HT1080 (cell line): ENCODE data around the gene CHEK1. TPM values are rescaled to one million over a fixed set of nuclear protein-coding genes. Genes with fewer than 3 reads are reported as not detected.
A peak's percentile ranks its signal among the peaks of the same experiment; 100 is the strongest.
"Not testable (repeated sequence)": the region's sequence is repeated elsewhere in the genome, so short reads cannot be mapped to it uniquely, and the experiment has no call there.

Experiments used
- DNase-seq: peaks from one replicate; pipeline ENCODE4 v3.0.0-alpha.2; 2015; ENCODE audit warnings: low read depth
- small RNA-seq: library from RNA; depleted of rRNA; stranded (forward); fragments of <200 nt; gene quantifications from one replicate; pipeline ENCODE3, GENCODE V24; 2014
- total RNA-seq: library from RNA; depleted of rRNA; stranded (reverse); fragments of >200 nt; shearing (Covaris generic); gene quantifications from 2 replicates; pipeline ENCODE4 v1.2.3, GENCODE V29; 2014; rRNA removed

Gene CHEK1
- total RNA-seq, 1 experiment from 2014 or later, result 52.7 TPM

- no peak for DNase-seq
Observed at GRCh38 chr11:125692887-125693286, 67.9 kb downstream of the CHEK1 start.

- no peak for DNase-seq
Observed at GRCh38 chr11:125694951-125695350, 70.0 kb downstream of the CHEK1 start.

GRCh38 chr11:125701018-125701610 lies 76.2 kb downstream of the CHEK1 start:
- no peak for DNase-seq

GRCh38 chr11:125701858-125702621 lies 77.1 kb downstream of the CHEK1 start:
- no peak for DNase-seq

- not testable (repeated sequence) for DNase-seq
Observed at GRCh38 chr11:125704686-125705085, 79.7 kb downstream of the CHEK1 start.

GRCh38 chr11:125720781-125721180 lies 95.8 kb downstream of the CHEK1 start:
- DNase-seq, result peak; percentile 75

GRCh38 chr11:125724125-125724524 lies 99.2 kb downstream of the CHEK1 start:
- peak; percentile 29 for DNase-seq

Small RNA genes within 50 kb of the gene (small RNA-seq; reads per million reads assigned to genes)
- not detected for gene RNU2-35P

Other genes starting within 250 kb of the CHEK1 start
- gene FEZ1, start 128.9 kb upstream of the CHEK1 start, total RNA-seq, result 0.67 and 1.4 TPM in 2 replicates
- 177 and 227 TPM in 2 replicates for gene EI24, start 55.7 kb upstream of the CHEK1 start, total RNA-seq
- gene STT3A, start 32.3 kb upstream of the CHEK1 start, total RNA-seq, result 145 and 199 TPM in 2 replicates
- 0.10 TPM in 1 of 2 replicates, not detected in the other for gene ACRV1, start 55.7 kb downstream of the CHEK1 start, total RNA-seq
- gene PATE1, start 121.1 kb downstream of the CHEK1 start, total RNA-seq, result not detected in 2 replicates
- gene PATE2, start 153.7 kb downstream of the CHEK1 start, total RNA-seq, result not detected in 2 replicates
- gene PATE3, start 163.0 kb downstream of the CHEK1 start, total RNA-seq, result not detected in 2 replicates
- not detected in 2 replicates for gene PATE4, start 208.2 kb downstream of the CHEK1 start, total RNA-seq